ENCODE data around the gene BAZ2B.

- TF ChIP-seq EZH2 (IDR thresholded peaks at IDR 0.05; ENCODE audit: borderline replicate concordance, low read depth, low read length, severe bottlenecking) (no peak), CTCF (IDR thresholded peaks at IDR 0.05; ENCODE audit: borderline replicate concordance, extremely low read depth, low read length, poor library complexity, severe bottlenecking) (no peak)
These were observed 23.4 kb upstream of the BAZ2B start for GRCh38 chr2:159639712-159640111.
